Liver (tissue), 9 donors: ENCODE data around the gene DIPK1C. TPM values are rescaled to one million over a fixed set of nuclear protein-coding genes. Genes with fewer than 3 reads are reported as not detected.

Experiments used
- DNase-seq: peaks from one replicate; pipeline ENCODE4 v3.0.0-alpha.2; 2017; ENCODE audit warnings: low spot score
- H3K27ac ChIP-seq, 2 donors: one replicate each; pipeline ENCODE4 v1.7.0; 2013; ENCODE audit warnings: inconsistent platforms in 2 of 2, low read length in 2 of 2, control low read depth in 1 of 2, low read depth in 1 of 2, mild to moderate bottlenecking in 1 of 2
- H3K27me3 ChIP-seq, 4 donors: one replicate each; pipeline versions ENCODE4 v1.6.1 to v1.7.0; 2013; ENCODE audit warnings: low read length in 3 of 4, inconsistent platforms in 1 of 4, mild to moderate bottlenecking in 1 of 4, moderate library complexity in 1 of 4; ENCODE audit not compliant: control insufficient read depth in 4 of 4, insufficient read depth in 4 of 4
- H3K36me3 ChIP-seq, 4 donors: one replicate each; pipeline versions ENCODE4 v1.6.1 to v1.7.0; 2013; ENCODE audit warnings: low read length in 3 of 4, mild to moderate bottlenecking in 3 of 4, low read depth in 1 of 4, moderate library complexity in 1 of 4; ENCODE audit not compliant: control insufficient read depth in 4 of 4, insufficient read depth in 3 of 4
- H3K4me1 ChIP-seq, 4 donors: one replicate each; pipeline versions ENCODE4 v1.6.1 to v1.7.0; 2013; ENCODE audit warnings: low read length in 3 of 4, mild to moderate bottlenecking in 3 of 4, moderate library complexity in 1 of 4; ENCODE audit not compliant: control insufficient read depth in 4 of 4, insufficient read depth in 4 of 4
- H3K4me3 ChIP-seq, 3 donors: one replicate each; pipeline versions ENCODE4 v1.6.1 to v1.7.0; 2013; ENCODE audit warnings: low read length in 3 of 3, control low read depth in 1 of 3, low read depth in 1 of 3, mild to moderate bottlenecking in 1 of 3
- H3K9ac ChIP-seq, 2 donors: one replicate each; pipeline ENCODE4 v1.7.0; 2013; ENCODE audit warnings: low read length in 2 of 2, mild to moderate bottlenecking in 2 of 2, moderate library complexity in 2 of 2, control low read depth in 1 of 2, low read depth in 1 of 2
- H3K9me3 ChIP-seq, 4 donors: one replicate each; pipeline versions ENCODE4 v1.6.1 to v1.7.0; 2013; ENCODE audit warnings: low read length in 3 of 4; ENCODE audit not compliant: control insufficient read depth in 4 of 4
- EGR1 ChIP-seq, 2 donors: IDR thresholded peaks; 2 replicates each; pipeline ENCODE4 v1.6.1; 2016 to 2018; ENCODE audit warnings: antibody characterized with exemption in 2 of 2, low read depth in 2 of 2
- FOXA1 ChIP-seq: IDR thresholded peaks from 2 replicates; pipeline ENCODE4 v1.6.1; 2016; ENCODE audit warnings: antibody characterized with exemption
- FOXA2 ChIP-seq: IDR thresholded peaks from 2 replicates; pipeline ENCODE4 v1.6.1; 2016; ENCODE audit warnings: antibody characterized with exemption
- GABPA ChIP-seq, 2 donors: IDR thresholded peaks in 1 of 2; conservative IDR thresholded peaks in 1 of 2; 2 replicates each; pipeline ENCODE4 v1.6.1; 2016; ENCODE audit warnings: antibody characterized with exemption in 2 of 2, mild to moderate bottlenecking in 1 of 2, moderate library complexity in 1 of 2
- HNF4A ChIP-seq, 2 donors: conservative IDR thresholded peaks; 2 replicates each; pipeline ENCODE4 v1.6.1; 2016; ENCODE audit warnings: antibody characterized with exemption in 2 of 2, mild to moderate bottlenecking in 2 of 2
- HNF4G ChIP-seq: IDR thresholded peaks from 2 replicates; pipeline ENCODE4 v1.6.1; 2016; ENCODE audit warnings: antibody characterized with exemption
- JUND ChIP-seq, 2 donors: IDR thresholded peaks; 2 replicates each; pipeline ENCODE4 v1.6.1; 2016; ENCODE audit warnings: antibody characterized with exemption in 2 of 2
- NR2F2 ChIP-seq: IDR thresholded peaks from 2 replicates; pipeline ENCODE4 v1.6.1; 2016; ENCODE audit warnings: antibody characterized with exemption
- RAD21 ChIP-seq, 2 donors: IDR thresholded peaks; 2 replicates each; pipeline ENCODE4 v1.6.1; 2016; ENCODE audit warnings: antibody characterized with exemption in 2 of 2, mild to moderate bottlenecking in 2 of 2
- RXRA ChIP-seq, 2 donors: IDR thresholded peaks; 2 replicates each; pipeline ENCODE4 v1.6.1; 2017 to 2018; ENCODE audit warnings: antibody characterized with exemption in 2 of 2, mild to moderate bottlenecking in 1 of 2
- SP1 ChIP-seq: IDR thresholded peaks from 2 replicates; pipeline ENCODE4 v1.6.1; 2018; ENCODE audit warnings: antibody characterized with exemption, mild to moderate bottlenecking
- TAF1 ChIP-seq: conservative IDR thresholded peaks from 2 replicates; pipeline ENCODE4 v1.6.1; 2016; ENCODE audit warnings: antibody characterized with exemption, mild to moderate bottlenecking
- YY1 ChIP-seq: IDR thresholded peaks from 2 replicates; pipeline ENCODE4 v1.6.1; 2016; ENCODE audit warnings: antibody characterized with exemption, mild to moderate bottlenecking
- WGBS: extraction: QIAGEN DNeasy Blood & Tissue Kit; methylation state at CpG from one replicate; pipeline ENCODE4 v1.1.7; 2013; 5-methylcytosine and 5-hydroxymethylcytosine counted together
- polyA plus RNA-seq, 2 donors: library from polyadenylated mRNA; stranded (reverse) in 1 of 2; unstranded in 1 of 2; fragments of 200-250 nt in 1 of 2; fragments of >200 nt in 1 of 2; fragmentation: Nextera tagmentation in 1 of 2; extraction: Ambion mirVana in 1 of 2; gene quantifications; one replicate each; pipeline versions ENCODE4 v1.2.1 to v1.2.3, GENCODE V29; 2013 to 2015
- total RNA-seq, 2 donors: library from RNA; depleted of rRNA; stranded (reverse); fragments of >200 nt; gene quantifications; one replicate each; pipeline ENCODE4 v1.2.3, GENCODE V29; 2014
- TF ChIP-seq, protein P1 (sequence below): fragments of 150-350 bp; IDR thresholded peaks from 2 replicates; pipeline ENCODE4 v1.5.1; 2017; ENCODE audit warnings: improper control_type of control experiment, low read depth, low read length; ENCODE audit not compliant: missing input control
- TF ChIP-seq, protein P2 (sequence below): IDR thresholded peaks from 2 replicates; pipeline ENCODE4 v1.6.1; 2016; ENCODE audit warnings: antibody characterized with exemption
- TF ChIP-seq, protein P3 (sequence below): IDR thresholded peaks from 2 replicates; pipeline ENCODE4 v1.6.1; 2016; ENCODE audit warnings: antibody characterized with exemption
- TF ChIP-seq, protein P4 (sequence below): IDR thresholded peaks from 2 replicates; pipeline ENCODE4 v1.6.1; 2016; ENCODE audit warnings: antibody characterized with exemption, mild to moderate bottlenecking
- TF ChIP-seq, protein P5 (sequence below): IDR thresholded peaks from 2 replicates; pipeline ENCODE4 v1.6.1; 2016; ENCODE audit warnings: antibody characterized with exemption
- donor health status: healthy.
- donor health status: healthy.
- donor health status: healthy.
- donor health status: healthy.
- donor health status: healthy.

Gene DIPK1C
- total and polyA plus RNA-seq, 4 donors: 0.06 to 0.19 (median 0.08) TPM; not detected in 1

DNA sequence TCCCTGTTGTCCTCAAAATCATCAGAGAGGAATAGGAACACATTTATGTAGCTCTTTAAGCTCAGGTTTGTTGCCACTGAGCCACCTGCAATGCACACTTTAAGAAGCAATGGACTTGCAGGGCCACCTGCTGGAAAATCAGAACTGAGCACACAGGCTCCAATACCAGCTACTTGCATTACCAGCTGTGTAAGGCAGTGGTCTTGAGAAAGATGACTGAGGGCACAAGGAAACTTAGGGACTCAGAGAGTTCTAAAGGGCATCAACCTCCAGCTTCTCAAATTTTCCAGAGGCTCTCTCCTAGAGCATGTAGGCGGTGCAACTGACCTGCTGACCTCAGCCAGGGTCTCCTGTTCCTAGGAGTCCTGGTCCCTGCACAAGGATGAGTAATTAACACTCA is 36.6 kb upstream of the DIPK1C start:
- WGBS: 38% methylated on average over 1 of the region's 1 CpG
- Histone ChIP-seq H3K36me3 (no peaks in the 10 kb centered on the region), H3K9me3 (no peaks in the 10 kb centered on the region), H3K27ac (no peak overlapping the region), H3K9ac (no peak overlapping the region), H3K4me1 (peaks cover 5 to 21% (median 18%) of the 10 kb centered on the region in 4 donors), H3K4me3 (no peak overlapping the region), H3K27me3 (no peaks in the 10 kb centered on the region)
- no peak for DNase-seq
- TF ChIP-seq, protein P1, sequence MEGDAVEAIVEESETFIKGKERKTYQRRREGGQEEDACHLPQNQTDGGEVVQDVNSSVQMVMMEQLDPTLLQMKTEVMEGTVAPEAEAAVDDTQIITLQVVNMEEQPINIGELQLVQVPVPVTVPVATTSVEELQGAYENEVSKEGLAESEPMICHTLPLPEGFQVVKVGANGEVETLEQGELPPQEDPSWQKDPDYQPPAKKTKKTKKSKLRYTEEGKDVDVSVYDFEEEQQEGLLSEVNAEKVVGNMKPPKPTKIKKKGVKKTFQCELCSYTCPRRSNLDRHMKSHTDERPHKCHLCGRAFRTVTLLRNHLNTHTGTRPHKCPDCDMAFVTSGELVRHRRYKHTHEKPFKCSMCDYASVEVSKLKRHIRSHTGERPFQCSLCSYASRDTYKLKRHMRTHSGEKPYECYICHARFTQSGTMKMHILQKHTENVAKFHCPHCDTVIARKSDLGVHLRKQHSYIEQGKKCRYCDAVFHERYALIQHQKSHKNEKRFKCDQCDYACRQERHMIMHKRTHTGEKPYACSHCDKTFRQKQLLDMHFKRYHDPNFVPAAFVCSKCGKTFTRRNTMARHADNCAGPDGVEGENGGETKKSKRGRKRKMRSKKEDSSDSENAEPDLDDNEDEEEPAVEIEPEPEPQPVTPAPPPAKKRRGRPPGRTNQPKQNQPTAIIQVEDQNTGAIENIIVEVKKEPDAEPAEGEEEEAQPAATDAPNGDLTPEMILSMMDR: peak; percentile 87
- TF ChIP-seq, protein P2, sequence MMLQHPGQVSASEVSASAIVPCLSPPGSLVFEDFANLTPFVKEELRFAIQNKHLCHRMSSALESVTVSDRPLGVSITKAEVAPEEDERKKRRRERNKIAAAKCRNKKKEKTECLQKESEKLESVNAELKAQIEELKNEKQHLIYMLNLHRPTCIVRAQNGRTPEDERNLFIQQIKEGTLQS: no peak
- TF ChIP-seq HNF4A (conservative IDR thresholded peaks at IDR 0.05) (peak in 1 of 2 donors; percentile 13), RAD21 (IDR thresholded peaks at IDR 0.05) (peak; percentile 100)

DNA sequence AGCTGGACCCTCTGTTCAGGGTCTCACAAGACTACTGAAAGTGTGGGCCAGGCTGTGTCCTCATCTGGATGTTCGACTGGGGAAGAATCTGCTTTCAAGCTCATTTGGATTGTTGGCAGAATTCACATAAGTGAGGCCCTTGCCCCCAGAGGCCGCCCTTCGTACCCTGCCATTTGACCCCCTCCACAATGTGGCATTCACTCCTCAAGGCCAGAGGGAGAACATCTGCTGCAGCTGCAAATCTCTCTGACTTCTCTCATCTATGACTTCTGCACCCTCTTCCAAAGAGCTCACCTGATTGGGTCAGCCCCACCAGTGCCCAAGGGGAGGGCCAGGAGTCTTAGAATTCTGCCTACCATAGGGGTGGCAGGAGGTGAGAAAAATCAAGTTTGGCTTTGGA is 35.2 kb upstream of the DIPK1C start:
- 95% methylated on average over 3 of the region's 3 CpGs for WGBS
- Histone ChIP-seq H3K4me3 (no peak overlapping the region), H3K36me3 (no peaks in the 10 kb centered on the region), H3K27ac (no peak overlapping the region), H3K27me3 (no peaks in the 10 kb centered on the region), H3K4me1 (peaks cover 0 to 7% (median 4%) of the 10 kb centered on the region in 4 donors), H3K9ac (no peak overlapping the region), H3K9me3 (no peaks in the 10 kb centered on the region)
- TF ChIP-seq HNF4A (conservative IDR thresholded peaks at IDR 0.05): no peak
- no peak for TF ChIP-seq FOXA2
- TF ChIP-seq TAF1: no peak
- no peak for TF ChIP-seq RXRA (IDR thresholded peaks at IDR 0.05)
- no peak for DNase-seq

DNA sequence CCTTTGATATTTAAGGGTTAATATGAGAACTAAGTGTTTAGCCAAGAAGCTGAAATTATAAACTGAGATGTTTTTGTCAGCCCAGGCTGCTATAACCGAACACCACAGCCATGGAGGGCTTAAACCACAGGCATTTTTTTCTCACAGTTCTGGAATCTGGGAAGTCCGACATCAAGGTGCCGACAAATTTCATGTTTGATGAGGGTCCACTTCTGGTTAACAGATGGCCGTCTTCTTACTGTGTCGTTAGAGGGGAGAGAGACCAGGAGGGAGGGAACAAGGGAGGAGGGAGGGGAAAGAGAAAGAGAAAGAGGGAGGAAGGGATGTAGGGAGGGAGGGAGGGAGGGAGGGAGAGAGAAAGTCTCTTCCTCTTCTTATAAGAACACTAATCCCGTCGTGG is 32.6 kb upstream of the DIPK1C start:
- WGBS: 64% methylated on average over 7 of the region's 7 CpGs

More for the DNA sequence above, 32.6 kb upstream of the DIPK1C start:
- Histone ChIP-seq H3K27me3 (no peaks in the 10 kb centered on the region), H3K9me3 (no peaks in the 10 kb centered on the region), H3K4me3 (no peak overlapping the region), H3K27ac (no peak overlapping the region), H3K4me1 (no peaks in the 10 kb centered on the region), H3K36me3 (no peaks in the 10 kb centered on the region), H3K9ac (no peak overlapping the region)
- TF ChIP-seq EGR1 (IDR thresholded peaks at IDR 0.05; ENCODE audit: low read depth in 2 of 2) (no peak), HNF4G (no peak), SP1 (no peak), RAD21 (IDR thresholded peaks at IDR 0.05) (no peak), YY1 (no peak), FOXA1 (no peak), NR2F2 (no peak), TAF1 (no peak), JUND (IDR thresholded peaks at IDR 0.05) (no peak), RXRA (IDR thresholded peaks at IDR 0.05) (no peak), HNF4A (conservative IDR thresholded peaks at IDR 0.05) (no peak), GABPA (IDR thresholded peaks at IDR 0.05 in 1 of 2, conservative IDR thresholded peaks at IDR 0.05 in 1 of 2) (no peak), FOXA2 (no peak)
- TF ChIP-seq, protein P3, sequence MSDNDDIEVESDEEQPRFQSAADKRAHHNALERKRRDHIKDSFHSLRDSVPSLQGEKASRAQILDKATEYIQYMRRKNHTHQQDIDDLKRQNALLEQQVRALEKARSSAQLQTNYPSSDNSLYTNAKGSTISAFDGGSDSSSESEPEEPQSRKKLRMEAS: no peak
- TF ChIP-seq, protein P1: no peak
- TF ChIP-seq, protein P4, sequence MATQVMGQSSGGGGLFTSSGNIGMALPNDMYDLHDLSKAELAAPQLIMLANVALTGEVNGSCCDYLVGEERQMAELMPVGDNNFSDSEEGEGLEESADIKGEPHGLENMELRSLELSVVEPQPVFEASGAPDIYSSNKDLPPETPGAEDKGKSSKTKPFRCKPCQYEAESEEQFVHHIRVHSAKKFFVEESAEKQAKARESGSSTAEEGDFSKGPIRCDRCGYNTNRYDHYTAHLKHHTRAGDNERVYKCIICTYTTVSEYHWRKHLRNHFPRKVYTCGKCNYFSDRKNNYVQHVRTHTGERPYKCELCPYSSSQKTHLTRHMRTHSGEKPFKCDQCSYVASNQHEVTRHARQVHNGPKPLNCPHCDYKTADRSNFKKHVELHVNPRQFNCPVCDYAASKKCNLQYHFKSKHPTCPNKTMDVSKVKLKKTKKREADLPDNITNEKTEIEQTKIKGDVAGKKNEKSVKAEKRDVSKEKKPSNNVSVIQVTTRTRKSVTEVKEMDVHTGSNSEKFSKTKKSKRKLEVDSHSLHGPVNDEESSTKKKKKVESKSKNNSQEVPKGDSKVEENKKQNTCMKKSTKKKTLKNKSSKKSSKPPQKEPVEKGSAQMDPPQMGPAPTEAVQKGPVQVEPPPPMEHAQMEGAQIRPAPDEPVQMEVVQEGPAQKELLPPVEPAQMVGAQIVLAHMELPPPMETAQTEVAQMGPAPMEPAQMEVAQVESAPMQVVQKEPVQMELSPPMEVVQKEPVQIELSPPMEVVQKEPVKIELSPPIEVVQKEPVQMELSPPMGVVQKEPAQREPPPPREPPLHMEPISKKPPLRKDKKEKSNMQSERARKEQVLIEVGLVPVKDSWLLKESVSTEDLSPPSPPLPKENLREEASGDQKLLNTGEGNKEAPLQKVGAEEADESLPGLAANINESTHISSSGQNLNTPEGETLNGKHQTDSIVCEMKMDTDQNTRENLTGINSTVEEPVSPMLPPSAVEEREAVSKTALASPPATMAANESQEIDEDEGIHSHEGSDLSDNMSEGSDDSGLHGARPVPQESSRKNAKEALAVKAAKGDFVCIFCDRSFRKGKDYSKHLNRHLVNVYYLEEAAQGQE: no peak
- TF ChIP-seq, protein P5, sequence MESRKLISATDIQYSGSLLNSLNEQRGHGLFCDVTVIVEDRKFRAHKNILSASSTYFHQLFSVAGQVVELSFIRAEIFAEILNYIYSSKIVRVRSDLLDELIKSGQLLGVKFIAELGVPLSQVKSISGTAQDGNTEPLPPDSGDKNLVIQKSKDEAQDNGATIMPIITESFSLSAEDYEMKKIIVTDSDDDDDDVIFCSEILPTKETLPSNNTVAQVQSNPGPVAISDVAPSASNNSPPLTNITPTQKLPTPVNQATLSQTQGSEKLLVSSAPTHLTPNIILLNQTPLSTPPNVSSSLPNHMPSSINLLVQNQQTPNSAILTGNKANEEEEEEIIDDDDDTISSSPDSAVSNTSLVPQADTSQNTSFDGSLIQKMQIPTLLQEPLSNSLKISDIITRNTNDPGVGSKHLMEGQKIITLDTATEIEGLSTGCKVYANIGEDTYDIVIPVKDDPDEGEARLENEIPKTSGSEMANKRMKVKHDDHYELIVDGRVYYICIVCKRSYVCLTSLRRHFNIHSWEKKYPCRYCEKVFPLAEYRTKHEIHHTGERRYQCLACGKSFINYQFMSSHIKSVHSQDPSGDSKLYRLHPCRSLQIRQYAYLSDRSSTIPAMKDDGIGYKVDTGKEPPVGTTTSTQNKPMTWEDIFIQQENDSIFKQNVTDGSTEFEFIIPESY: no peak
- TF ChIP-seq, protein P2: no peak
- no peak for DNase-seq
